ENCODE measurements around the gene CRYBA2. TPM values are rescaled to one million over a fixed set of nuclear protein-coding genes. Genes with fewer than 3 reads are reported as not detected.

The CRYBA2 gene
- total RNA-seq, 1 experiment from 2014 or later, result not detected

- ATAC-seq (no peak), DNase-seq (ENCODE audit: low read depth, low spot score) (no peak)
- Histone ChIP-seq H3K4me1 (ENCODE audit: control insufficient read depth, insufficient read depth, low read length) (0 out of 2 replicates have a peak, but pooled peaks cover 4% of the 10 kb centered on the region), H3K27ac (ENCODE audit: low read length) (no peak overlapping the region), H3K27me3 (ENCODE audit: control insufficient read depth, insufficient read depth, low read length) (no peaks in the 10 kb centered on the region; the same call in 1 of the 2 replicates), H3K4me3 (ENCODE audit: low read depth in 2 of 2, low read length in 2 of 2) (no peak overlapping the region), H3K9me3 (ENCODE audit: control insufficient read depth, insufficient read depth, low read depth, low read length) (no peaks in the 10 kb centered on the region), H3K36me3 (ENCODE audit: control insufficient read depth, insufficient read depth, low read length) (no peaks in the 10 kb centered on the region)
- POLR2A ChIA-PET, result no interaction called here
- intact Hi-C loops (cut with micrococcal nuclease; ENCODE audit: unreplicated experiment), result no loop called here
- TF ChIP-seq REST (IDR thresholded peaks at IDR 0.05; ENCODE audit: insufficient read depth in 1 of 2, low read depth in 2 of 2, low read length in 1 of 2), result no peak
- TF ChIP-seq POLR2AphosphoS5 (IDR thresholded peaks at IDR 0.05; ENCODE audit: low read depth, low read length), result no peak
- no peak for TF ChIP-seq CTCF (IDR thresholded peaks at IDR 0.05)
- no peak for TF ChIP-seq SIN3A (IDR thresholded peaks at IDR 0.05; ENCODE audit: borderline replicate concordance, insufficient read depth, low read depth, low read length)
- in situ Hi-C loops (cut with HindIII; ENCODE audit: low pct_unique_long_range_greater_than_20kb, low sequenced_read_pairs), result no loop called here
- no TSS peak for BruUV-seq (replicated peaks)
- CTCF ChIA-PET, result no interaction called here
Observed at GRCh38 chr2:218954541-218955300, 38.5 kb downstream of the CRYBA2 start.

GRCh38 chr2:218953366-218953954 lies 39.8 kb downstream of the CRYBA2 start:
- H3K36me3 ChIP-seq (ENCODE audit: control insufficient read depth, insufficient read depth, low read length), result no peaks in the 10 kb centered on the region
- TF ChIP-seq CTCF (IDR thresholded peaks at IDR 0.05) (peak; percentile 56; the same call in 1 of the 2 replicates), TCF7L2 (IDR thresholded peaks at IDR 0.05; ENCODE audit: low read depth, low read length) (no peak), REST (IDR thresholded peaks at IDR 0.05; ENCODE audit: insufficient read depth in 1 of 2, low read depth in 2 of 2, low read length in 1 of 2) (no peak)
- ATAC-seq (no peak), DNase-seq (ENCODE audit: low read depth, low spot score) (no peak)
- H3K27me3 ChIP-seq (ENCODE audit: control insufficient read depth, insufficient read depth, low read length), result no peaks in the 10 kb centered on the region; the same call in 1 of the 2 replicates
- CTCF ChIA-PET, result no interaction called here
- H3K27ac ChIP-seq (ENCODE audit: low read length), result no peak overlapping the region
- in situ Hi-C loops (cut with HindIII; ENCODE audit: low pct_unique_long_range_greater_than_20kb, low sequenced_read_pairs), result no loop called here
- BruUV-seq (replicated peaks), result no TSS peak
- intact Hi-C loops (cut with micrococcal nuclease; ENCODE audit: unreplicated experiment), result no loop called here
- H3K9me3 ChIP-seq (ENCODE audit: control insufficient read depth, insufficient read depth, low read depth, low read length), result no peaks in the 10 kb centered on the region
- no peak overlapping the region for H3K4me3 ChIP-seq (ENCODE audit: low read depth in 2 of 2, low read length in 2 of 2)
- POLR2A ChIA-PET, result no interaction called here
- H3K4me1 ChIP-seq (ENCODE audit: control insufficient read depth, insufficient read depth, low read length), result no peaks in the 10 kb centered on the region
